CD4-positive, alpha-beta T cell treated with Interleukin-15 for 1 hour (primary cell): ENCODE data around the gene ANKRD11.

Source experiments
- DNase-seq: peaks from one replicate; pipeline ENCODE4 v3.0.0-alpha.2; 2020

Gene ANKRD11

DNA sequence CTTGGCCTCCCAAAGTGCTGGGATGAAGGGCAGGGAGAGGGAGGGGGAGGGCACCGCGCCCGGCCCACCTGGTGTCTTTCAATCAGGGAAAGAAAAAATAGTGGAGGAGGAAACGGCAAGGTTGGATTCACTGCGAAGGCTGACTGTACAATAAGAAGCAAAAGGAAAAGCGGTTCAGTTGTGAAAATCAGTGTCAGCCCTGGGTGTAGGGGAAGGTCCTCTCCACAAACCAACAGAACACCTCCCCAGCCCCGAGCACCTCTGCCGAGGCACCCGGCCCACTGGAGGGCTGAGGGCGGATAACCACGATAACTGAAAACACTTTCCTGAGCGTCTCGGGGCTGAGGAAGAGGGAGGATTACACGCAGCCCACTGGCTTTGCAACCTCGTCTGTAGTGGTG lies 16.4 kb upstream of the ANKRD11 start:
- DNase-seq, result no peak

DNA sequence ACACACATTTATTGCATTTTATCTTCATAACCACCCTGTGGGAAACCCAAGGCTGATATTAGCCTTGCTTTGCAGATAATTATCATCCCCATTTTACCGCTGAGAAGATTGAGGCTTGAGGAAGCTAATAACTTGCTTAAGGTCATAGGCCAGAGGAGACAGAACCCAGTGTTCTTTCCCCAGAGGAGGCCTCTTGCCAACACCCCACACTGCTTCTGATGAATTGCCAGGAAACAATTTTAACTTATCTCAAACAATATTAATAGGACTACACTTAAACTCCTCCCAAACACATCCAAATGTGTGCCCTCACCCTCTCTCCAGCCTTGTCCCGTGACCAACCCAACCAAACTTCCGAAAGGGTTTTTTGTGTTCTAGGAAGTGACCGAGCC lies 15.7 kb upstream of the ANKRD11 start:
- DNase-seq, result no peak

DNA sequence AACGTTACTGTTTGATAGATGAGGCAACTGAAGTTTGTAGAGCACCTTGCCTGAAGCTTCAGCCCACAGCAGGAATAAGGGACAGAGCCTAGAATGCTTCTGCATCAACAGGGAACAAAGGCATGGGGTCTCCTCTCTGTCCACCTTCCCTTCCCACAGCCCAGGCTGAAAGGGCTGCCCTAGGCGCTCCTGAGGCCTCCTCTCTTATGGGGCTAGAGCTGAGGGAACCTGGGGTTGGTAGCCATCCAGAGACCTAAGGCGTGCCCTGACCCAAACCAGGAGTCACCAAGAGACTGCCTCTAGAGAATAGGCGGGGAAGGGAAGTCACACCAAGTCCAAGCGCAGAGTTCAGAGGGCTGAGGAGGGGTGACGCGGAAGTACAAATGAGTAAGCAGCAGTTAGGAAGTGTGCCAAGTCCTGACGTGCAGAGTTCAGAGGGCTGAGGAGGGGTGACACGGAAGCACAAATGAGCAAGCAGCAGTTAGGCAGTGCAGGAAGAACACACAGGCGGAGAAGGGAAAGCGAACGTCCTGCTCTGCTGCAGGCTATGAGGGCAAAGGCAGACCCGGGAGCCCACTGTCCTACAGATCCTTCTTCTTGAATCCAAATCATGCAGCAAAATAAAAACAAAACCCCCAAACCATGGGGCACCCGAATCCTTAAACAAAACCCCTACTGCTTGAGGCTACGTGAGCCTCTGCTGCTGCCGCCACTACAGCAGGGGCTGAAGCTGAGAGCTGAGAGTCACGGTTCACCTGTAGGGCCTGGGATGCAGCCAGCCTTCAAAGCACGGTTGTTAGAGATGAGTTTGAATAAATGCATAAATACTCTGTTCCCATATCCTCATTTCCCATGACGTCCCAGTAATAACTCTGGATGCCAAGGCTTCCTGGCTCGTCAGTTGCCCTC lies 15.1 kb upstream of the ANKRD11 start:
- DNase-seq, result peak; percentile 92

DNA sequence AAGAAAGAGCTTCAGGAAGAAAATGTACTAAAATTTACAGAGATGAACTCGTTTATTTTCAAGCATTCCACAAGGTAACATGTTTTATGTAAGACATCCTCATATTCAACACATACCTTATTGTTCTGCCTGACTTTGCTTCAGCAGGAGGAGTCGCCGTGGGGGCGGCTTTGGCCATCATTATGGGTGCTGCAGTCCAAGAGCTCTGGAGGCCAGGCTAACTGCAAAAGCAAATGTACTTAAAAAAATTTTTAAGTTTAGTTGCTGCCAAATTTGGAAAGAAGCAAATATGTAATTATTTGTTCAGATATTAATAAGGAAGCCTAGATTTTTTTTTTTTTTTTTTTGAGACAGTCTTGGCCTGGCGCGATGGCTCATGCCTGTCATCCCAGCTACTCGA lies 13.7 kb upstream of the ANKRD11 start:
- no peak for DNase-seq

DNA sequence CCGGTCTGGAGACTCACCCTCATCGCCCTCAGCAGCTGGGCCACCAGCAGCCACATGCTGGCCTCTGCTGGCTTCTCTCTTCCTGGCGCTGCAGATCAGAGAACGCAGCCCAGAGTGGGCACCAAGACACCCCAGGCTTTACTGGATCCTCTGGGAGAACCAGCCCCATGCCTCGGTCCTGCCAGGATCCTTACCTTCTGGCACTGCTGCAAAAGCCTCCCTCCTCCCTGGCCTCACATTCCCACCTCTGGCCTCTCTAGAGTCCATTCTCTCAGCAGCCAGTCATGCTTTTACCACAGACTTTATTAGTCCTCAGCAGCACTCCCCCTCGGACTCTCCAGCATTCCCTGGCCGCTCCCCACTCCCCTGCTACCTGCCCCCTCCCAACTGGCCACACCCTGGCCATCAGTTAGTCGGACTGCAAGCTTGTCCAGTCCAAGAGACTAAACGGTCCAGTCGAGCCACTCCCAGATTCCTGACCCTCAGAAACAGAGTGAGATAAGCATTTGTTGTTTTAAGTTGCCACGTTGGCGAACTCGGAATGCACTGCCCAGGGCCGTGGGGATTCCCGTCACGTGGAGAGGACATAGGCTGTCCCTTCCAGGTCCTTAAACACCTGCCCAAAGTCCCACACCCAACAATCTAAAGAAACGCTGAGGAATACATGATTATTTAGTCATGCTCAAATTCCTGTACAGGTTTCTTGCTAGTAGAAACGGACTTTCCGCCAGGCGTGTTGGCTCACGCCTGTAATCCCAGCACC lies 11.9 kb upstream of the ANKRD11 start:
- DNase-seq, result no peak

DNA sequence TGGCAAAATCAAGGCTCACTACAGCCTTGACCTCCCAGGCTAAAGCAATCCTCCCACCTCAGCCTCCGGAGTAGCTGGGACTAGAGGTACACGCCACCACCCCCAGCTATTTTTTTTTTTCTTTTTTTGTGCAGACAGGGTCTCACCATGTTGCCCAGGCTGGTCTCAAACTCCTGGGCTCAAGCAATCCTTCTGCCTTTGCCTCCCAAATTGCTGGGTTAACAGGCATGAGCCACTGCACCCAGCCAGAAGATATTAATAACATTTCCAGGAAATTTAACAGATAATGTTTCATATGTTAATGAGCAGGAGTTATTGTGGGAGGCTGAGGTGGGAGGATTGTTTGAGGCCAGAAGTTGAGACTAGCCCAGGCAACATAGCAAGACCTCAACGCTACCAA lies 9.4 kb upstream of the ANKRD11 start:
- no peak for DNase-seq

DNA sequence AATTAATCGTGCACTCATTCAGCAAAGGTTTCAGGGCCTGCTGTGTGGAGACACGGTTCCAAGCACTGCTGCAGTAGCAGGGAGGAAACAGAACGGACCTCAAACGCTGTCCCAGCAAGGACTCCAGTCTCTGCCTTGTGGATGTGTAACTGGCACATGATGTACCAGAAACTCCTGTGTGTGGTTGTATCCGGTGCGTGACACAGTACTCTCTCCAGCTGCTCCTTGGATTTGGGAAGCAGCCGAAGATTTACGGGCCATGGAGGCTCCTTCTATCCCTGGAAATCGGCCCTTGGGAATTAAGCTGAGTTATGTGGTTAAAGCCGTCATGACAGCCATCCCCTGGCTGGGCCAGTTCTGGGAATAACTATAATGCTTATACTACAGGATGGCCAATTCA lies 8.5 kb upstream of the ANKRD11 start:
- DNase-seq, result no peak

DNA sequence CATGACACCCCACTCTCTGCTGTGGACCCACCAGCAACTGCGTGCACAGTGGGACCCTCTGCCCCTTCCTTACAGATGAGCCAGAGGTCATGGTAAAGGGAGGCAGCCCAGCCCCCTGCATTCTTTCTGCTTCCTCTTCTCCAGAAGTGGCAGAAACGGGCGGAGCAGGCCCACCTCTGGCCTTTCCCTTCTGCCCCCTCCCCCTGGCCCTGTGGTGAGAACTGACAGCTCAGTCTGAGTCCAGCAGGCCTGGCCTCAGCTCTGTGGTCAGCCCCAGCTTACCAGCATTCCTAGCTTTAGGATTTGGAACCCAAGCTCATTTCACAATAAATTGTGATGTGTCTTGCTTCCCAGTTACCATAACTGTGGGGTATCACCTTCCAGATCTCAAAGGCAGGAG lies 4.8 kb upstream of the ANKRD11 start:
- DNase-seq, result no peak

DNA sequence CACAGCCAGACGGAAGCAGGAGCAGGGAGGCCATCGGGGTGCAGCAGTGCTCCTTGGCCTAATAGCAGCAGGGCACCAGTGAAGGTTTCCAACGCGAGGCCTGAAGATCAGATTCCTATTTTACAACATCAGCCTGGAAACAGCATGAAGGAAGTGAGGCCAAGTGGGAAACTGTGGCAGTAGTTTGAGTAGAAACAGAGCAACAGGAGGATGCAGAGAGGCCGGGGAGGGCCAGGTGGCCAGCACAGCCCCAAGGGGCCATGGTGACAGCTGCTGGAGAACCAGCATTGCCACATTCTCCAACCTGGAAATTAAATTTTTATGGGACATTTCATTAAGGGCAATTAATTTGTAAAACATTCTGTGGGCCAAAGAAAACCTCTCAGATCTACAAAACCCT lies 3.4 kb upstream of the ANKRD11 start:
- no peak for DNase-seq

DNA sequence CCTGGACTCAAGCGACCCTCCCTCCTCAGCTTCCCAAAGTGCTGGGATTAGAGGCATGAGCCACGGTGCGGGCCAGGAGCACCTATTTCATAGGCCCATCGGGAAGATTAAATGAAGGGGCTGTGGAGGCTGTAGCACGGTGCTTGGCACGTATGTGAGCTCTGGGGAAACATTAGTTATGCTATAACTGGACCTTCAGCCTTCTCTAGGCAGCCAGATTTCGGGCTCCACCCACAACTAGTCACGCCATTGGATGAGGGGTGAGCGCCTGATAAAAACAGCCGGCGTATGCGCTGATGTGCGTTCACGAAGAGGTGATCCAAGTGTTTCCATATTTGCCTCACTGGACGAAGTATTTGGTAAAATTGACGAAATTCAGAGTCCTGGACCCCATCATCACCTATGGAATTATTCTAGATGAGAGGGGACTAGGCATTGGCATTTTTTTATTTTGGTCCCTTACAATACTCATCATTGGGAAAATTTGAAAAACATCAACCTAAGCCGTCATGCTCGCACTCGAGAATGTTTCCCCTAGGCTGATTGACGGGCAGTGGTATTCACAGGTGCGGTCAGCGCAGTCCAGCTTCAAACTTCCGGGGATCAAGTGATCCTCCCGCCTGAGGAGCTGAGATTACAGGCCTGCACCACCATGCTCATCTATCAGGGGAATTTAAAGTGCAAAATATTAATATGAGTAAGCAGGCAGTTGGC lies 1.8 kb upstream of the ANKRD11 start:
- no peak for DNase-seq

DNA sequence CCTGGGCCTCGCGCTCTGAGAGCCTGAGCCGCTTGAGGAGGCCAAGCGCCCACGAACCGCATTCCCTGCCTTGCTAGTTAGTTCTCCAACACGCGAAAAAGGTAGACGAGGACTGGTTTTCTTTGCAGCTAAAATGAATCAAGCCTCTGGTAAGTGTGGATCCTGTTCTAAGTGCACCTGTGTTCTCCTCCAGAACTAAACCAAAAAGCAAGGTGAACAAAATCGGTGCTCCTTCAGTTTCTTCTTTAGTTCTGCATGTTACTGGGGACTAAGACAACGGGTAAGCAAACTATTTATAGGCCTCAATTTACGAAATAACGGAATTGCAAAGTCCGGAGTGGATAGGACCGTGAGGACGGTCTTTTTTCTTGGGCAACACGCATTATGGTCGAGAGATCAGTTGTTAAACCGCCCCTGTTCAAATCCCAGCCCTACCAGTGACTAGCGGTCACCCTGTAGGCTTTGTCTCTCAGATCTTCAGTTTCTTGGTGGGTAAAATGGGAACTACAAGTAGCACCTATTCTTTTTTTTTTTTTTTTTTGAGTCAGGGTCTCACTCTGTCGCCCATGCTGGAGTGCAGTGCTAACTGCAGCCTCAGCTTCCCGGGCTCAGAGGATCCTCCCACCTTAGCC lies 993 bp upstream of the ANKRD11 start:
- no peak for DNase-seq

DNA sequence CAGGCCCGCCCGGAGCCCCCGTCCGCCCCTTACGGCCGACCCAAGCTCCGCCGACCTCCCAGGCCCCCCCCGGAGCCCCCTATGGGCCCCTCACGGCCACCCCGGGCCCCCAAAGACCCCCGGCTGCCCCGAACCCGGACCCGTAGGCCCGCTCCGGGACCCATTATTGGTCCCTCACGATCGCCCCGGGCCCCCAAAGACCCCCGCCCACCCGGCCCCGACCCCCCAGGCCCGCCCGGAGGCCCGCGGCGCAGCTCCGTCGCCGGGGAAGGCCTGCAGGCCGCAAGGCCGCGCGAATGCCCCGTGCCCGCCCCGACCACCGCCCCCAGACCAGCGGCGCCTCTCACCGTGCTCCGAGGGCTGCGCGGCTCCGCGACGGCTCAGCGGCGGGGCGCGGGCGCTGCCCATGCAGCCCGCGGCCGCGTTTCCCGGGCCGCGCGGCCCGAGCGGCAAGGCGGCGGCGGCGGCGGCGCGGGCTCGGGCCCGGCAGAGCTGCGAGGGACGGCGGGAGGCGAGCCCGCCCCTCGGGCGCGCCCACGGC lies 393 bp downstream of the ANKRD11 start:
- DNase-seq, result no peak

DNA sequence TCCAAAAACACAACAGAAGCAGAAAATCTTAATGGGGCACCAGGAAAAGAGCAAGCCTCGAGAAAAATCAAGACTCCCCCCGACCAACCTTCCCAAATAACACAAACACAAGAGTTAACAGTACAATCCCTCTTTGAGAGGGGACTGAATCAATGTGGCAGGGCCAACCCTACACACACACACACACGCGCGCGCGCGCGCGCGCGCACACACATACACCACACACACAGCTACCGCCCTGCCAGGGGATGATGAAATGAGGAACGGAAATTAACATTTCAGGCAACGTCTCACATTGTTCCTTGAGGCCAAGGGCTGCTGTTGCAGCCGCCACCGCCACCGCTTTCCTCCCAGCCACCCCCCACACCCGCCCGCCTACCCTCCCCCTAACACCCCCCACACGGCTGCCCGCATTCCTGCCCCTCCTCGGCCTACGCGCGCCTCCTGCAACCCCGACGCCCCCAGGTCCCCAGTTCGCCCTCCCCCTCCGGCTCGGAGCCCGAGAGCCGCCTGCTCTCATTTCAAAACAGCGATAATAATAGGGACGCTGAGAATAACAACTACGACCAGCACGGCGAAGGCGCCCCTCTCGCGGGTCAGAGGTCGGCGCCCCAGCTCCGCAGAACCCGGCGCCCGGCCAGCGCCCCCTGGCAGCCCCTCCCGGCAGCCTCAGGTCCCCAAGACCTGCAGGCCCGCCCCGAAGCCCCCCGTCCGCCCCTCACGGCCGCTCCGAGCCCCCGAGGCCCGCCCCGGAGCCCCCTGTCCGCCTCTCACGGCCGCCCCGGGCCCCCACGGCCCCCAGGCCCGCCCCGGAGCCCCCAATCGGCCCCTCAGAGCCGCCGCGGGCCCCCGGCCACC lies 1.1 kb downstream of the ANKRD11 start:
- peak; percentile 92 for DNase-seq

DNA sequence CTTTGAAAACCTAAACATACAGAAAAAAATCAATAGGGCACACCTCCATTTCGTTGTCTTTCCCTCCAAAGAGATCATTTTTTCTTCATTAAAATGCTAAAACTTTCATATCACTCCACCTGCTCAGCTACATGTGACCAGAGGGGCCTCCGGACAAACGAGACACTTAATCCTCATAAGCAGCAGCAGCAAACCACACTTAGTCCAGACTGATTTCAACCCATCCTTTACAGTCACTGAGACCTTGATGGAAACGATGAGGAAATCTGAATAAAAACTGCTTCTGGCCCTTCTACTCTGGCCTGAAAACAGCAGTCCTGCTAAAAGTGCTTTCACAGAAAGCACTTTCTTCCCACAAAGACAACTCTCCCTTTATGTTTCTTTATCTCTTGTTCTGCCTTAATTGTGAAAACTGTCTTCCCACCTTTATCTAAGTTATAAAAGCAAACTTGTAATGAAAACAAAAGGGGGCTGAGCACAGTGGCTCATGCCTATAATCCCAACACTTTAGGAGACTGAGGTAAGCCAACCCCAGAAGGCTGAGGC lies 4.6 kb downstream of the ANKRD11 start:
- no peak for DNase-seq

DNA sequence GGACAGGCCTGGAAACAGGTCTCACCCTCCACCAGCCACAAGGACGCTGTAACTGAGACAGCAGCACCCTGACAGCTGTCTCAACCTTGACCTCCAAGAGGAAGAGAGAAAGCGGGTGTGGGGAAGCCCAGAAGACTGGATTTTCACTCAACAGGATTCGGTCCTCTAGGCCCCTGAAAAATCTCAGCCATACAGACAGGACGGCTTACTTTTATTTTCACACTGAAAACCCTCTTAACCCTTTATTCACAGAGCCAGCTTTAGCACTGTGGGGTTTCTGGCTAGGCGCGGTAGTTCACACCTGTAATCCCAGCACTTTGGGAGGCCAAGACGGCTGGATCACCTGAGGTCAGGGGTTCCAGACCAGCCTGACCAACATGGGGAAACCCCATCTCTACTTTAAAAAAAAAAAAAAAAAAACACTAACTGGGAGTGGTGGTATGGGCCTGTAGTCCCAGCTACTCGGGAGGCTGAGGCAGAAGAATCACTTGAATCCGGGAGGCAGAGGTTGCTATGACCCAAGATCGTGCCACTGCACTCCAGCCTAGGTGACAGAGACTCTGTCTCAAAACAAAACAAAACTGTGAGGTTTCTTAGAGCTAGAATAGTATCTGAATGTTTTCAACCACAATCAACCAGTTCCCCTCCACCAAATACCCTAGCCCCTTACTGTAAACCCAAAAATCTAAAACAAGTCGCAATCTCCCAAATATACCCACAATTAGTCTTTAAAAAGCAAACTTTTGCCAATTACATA lies 5.3 kb downstream of the ANKRD11 start:
- DNase-seq, result peak; percentile 55

DNA sequence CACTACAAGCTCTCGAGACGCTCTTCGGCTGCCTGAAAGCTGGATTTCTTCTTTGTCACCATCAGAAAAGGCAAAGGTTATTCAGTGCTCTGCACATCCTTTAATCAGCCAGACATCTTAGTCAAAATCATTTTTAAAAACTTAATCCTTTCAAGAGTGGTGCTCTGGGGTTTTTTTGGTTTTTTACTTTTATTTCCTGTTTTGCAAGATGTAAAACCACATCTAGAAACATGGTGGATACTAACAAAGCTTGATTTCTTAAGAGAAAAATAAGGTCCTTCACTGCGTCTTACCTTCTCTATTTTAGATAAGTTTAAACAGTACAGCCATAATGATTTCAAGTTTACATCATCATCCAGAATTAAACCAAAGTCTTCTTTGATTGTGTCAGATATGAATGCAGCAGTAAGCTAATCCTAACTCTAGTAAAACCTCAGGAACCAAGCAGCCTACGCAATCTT lies 6.3 kb downstream of the ANKRD11 start:
- DNase-seq, result no peak

DNA sequence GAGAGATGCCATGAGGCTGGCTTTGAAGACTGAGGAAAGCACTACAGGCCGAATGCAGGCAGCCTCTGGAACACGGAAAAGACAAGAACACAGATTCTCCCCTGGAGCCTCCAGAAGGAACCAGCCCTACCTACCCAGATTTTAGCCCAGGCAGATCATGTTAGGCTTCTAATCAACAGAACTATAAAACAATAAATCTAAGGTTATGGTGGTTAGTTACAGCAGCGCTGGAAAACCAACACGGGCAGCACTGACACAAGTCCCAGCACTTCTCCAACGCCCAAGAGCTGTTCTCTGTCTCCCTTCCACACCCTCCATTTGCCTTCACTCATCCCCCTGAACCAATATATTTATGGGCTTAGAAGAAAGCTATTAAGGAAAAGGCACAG lies 7.5 kb downstream of the ANKRD11 start:
- no peak for DNase-seq

DNA sequence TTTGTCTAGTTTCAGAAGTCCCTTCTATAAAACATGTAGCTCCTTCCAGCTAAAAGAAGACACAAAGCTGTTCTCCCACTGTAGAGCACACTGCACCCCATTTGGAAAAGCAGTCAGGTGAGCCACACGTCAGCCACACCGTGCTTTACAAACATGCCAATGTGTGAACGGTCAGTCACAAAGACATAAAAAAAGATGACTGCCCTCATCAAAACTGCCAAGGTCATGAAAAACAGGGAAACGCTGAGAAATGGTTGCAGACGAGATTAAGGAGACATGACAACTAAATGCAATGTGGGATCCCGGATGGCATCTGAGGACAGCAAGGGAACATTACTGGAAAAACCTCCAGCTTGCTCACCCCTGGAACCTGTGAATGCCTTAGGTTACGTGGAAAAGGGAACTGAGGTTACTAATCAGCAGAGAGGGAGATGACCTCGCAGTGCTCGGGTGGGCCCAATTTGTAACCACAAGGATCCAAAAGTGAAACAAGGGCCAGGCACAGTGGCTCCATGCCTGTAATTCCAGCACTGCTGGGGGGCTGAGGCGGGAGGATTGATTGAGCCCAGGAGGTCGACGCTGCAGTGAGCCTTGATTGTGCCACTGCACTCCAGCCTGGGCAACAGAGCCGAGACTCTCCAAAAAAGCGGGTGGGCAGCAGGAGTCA lies 8.1 kb downstream of the ANKRD11 start:
- DNase-seq, result no peak

DNA sequence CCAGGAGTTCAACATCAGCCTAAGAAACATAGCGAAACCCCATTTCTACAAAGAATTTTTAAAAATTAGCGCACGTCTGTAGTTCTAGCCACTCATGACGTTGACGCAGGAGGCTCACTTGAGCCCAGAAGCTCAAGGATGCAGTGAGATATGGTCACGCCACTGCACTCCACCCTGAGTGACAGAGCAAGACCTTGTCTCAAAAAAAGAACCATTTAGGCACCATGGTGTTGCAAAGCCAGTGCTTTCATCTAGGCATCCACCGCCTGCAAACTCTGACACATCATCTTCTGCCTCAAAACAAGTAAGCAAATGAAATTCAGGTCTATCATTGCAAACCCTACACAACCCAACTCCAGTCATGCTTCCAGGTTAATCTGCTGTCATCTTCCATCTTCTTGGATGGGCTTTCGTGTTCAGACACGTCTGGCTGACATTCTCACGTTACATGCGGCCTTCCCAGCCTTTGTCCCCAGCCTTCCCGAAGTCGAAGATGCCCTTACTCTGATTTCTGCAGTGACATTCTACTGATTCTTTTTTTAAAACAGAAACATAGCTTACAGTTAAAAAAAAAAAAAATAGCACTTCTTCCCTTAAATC lies 8.9 kb downstream of the ANKRD11 start:
- no peak for DNase-seq
